ENCODE results near the gene IL1RL2.

The IL1RL2 gene

GRCh38 chr2:102154364-102154763 is 32.5 kb upstream of the IL1RL2 start:
- TF ChIP-seq POU6F1 (CRISPR knock-in tag; IDR thresholded peaks at IDR 0.05; ENCODE audit: borderline replicate concordance, low read depth) (no peak), PATZ1 (CRISPR knock-in tag; IDR thresholded peaks at IDR 0.05; ENCODE audit: borderline replicate concordance) (no peak), CSDC2 (CRISPR knock-in tag; IDR thresholded peaks at IDR 0.05) (no peak), BACH2 (CRISPR knock-in tag; IDR thresholded peaks at IDR 0.05; ENCODE audit: borderline replicate concordance) (no peak), PPARA (CRISPR knock-in tag; IDR thresholded peaks at IDR 0.05; ENCODE audit: borderline replicate concordance) (no peak), ZC3H10 (CRISPR knock-in tag; IDR thresholded peaks at IDR 0.05) (no peak), RARB (CRISPR knock-in tag; IDR thresholded peaks at IDR 0.05) (no peak), ZFP30 (CRISPR knock-in tag; IDR thresholded peaks at IDR 0.05) (no peak), ARNTL (CRISPR knock-in tag; IDR thresholded peaks at IDR 0.05; ENCODE audit: borderline replicate concordance, low read depth) (no peak), ZNF565 (CRISPR knock-in tag; conservative IDR thresholded peaks at IDR 0.05; ENCODE audit: low read depth) (no peak), GLIS3 (CRISPR knock-in tag; IDR thresholded peaks at IDR 0.05) (no peak), ISL1 (CRISPR knock-in tag; IDR thresholded peaks at IDR 0.05) (no peak), TCF4 (CRISPR knock-in tag; IDR thresholded peaks at IDR 0.05; ENCODE audit: borderline replicate concordance) (no peak)
- no peak for ATAC-seq

GRCh38 chr2:102154946-102155702 is 31.7 kb upstream of the IL1RL2 start:
- no peak for ATAC-seq
- TF ChIP-seq SNAI2 (CRISPR knock-in tag; IDR thresholded peaks at IDR 0.05): no peak
- TF ChIP-seq BACH2 (CRISPR knock-in tag; IDR thresholded peaks at IDR 0.05; ENCODE audit: borderline replicate concordance): no peak
- TF ChIP-seq ZNF70 (CRISPR knock-in tag; IDR thresholded peaks at IDR 0.05): no peak

DNA sequence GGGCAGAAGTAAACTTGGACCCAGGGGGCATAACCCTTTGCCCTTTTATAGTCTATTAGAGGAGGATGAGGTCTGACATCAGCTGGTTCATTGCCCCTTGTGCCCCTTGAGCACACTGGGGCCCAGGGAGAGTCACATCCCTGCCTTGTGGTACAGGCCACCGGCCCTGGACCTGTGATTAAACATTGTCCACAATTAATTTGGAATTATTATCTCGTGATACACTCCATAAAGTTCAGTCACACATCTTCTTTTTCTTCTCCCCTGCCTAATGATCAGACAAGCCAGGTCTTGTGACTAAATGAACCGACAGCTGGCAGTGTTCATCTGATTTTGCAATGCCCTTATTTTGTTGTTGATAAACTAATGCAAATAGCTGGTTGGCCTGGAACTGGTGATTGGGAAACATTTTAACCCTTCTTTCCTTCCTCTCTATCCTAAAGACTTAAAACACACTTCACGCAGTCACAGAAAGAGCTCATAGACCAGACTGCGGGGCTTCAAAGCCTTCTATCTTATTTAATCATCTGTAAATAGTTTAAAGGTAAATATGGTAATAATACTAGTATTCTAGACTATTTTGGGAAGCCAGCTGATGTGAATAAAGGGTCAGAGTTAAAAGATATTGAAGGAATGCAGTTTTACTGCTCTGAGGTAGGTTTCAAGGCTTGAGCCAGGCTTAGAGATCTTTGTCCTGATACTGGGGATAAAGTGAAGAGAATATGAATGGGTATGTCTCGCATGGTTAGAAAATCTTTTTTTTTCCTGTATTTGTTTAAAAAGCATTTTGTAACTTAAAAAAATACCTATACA is 30.9 kb upstream of the IL1RL2 start:
- TF ChIP-seq ZNF70 (CRISPR knock-in tag; IDR thresholded peaks at IDR 0.05) (no peak), OSR1 (CRISPR knock-in tag; IDR thresholded peaks at IDR 0.05) (no peak), ZFP3 (CRISPR knock-in tag; IDR thresholded peaks at IDR 0.05) (no peak), ARNTL (CRISPR knock-in tag; IDR thresholded peaks at IDR 0.05; ENCODE audit: borderline replicate concordance, low read depth) (no peak), ZFP30 (CRISPR knock-in tag; IDR thresholded peaks at IDR 0.05) (no peak), TOX (CRISPR knock-in tag; IDR thresholded peaks at IDR 0.05; ENCODE audit: borderline replicate concordance) (no peak), SNAI2 (CRISPR knock-in tag; IDR thresholded peaks at IDR 0.05) (no peak), PPARA (CRISPR knock-in tag; IDR thresholded peaks at IDR 0.05; ENCODE audit: borderline replicate concordance) (no peak), ISL1 (CRISPR knock-in tag; IDR thresholded peaks at IDR 0.05) (no peak)
- TF ChIP-seq, protein P1, sequence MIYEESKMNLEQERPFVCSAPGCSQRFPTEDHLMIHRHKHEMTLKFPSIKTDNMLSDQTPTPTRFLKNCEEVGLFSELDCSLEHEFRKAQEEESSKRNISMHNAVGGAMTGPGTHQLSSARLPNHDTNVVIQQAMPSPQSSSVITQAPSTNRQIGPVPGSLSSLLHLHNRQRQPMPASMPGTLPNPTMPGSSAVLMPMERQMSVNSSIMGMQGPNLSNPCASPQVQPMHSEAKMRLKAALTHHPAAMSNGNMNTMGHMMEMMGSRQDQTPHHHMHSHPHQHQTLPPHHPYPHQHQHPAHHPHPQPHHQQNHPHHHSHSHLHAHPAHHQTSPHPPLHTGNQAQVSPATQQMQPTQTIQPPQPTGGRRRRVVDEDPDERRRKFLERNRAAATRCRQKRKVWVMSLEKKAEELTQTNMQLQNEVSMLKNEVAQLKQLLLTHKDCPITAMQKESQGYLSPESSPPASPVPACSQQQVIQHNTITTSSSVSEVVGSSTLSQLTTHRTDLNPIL (CRISPR knock-in tag; IDR thresholded peaks at IDR 0.05; ENCODE audit: low read depth): no peak
- ATAC-seq: no peak

GRCh38 chr2:102158011-102158755 is 28.6 kb upstream of the IL1RL2 start:
- ATAC-seq: no peak
- TF ChIP-seq, protein P1 (CRISPR knock-in tag; IDR thresholded peaks at IDR 0.05; ENCODE audit: low read depth): no peak
- no peak for TF ChIP-seq ARNTL (CRISPR knock-in tag; IDR thresholded peaks at IDR 0.05; ENCODE audit: borderline replicate concordance, low read depth)
- TF ChIP-seq PPARA (CRISPR knock-in tag; IDR thresholded peaks at IDR 0.05; ENCODE audit: borderline replicate concordance): no peak
- TF ChIP-seq, protein P2, sequence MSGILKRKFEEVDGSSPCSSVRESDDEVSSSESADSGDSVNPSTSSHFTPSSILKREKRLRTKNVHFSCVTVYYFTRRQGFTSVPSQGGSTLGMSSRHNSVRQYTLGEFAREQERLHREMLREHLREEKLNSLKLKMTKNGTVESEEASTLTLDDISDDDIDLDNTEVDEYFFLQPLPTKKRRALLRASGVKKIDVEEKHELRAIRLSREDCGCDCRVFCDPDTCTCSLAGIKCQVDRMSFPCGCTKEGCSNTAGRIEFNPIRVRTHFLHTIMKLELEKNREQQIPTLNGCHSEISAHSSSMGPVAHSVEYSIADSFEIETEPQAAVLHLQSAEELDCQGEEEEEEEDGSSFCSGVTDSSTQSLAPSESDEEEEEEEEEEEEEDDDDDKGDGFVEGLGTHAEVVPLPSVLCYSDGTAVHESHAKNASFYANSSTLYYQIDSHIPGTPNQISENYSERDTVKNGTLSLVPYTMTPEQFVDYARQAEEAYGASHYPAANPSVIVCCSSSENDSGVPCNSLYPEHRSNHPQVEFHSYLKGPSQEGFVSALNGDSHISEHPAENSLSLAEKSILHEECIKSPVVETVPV (CRISPR knock-in tag; IDR thresholded peaks at IDR 0.05): no peak
- TF ChIP-seq ZFP30 (CRISPR knock-in tag; IDR thresholded peaks at IDR 0.05): no peak
- TF ChIP-seq ZNF70 (CRISPR knock-in tag; IDR thresholded peaks at IDR 0.05): no peak
- TF ChIP-seq BACH2 (CRISPR knock-in tag; IDR thresholded peaks at IDR 0.05; ENCODE audit: borderline replicate concordance): no peak
- no peak for TF ChIP-seq PATZ1 (CRISPR knock-in tag; IDR thresholded peaks at IDR 0.05; ENCODE audit: borderline replicate concordance)

All from SK-N-SH treated with all-trans-retinoic acid at 6 μM for 48 hours (cell line).